B cell (primary cell): Measurements from ENCODE around the gene RIC8B. TPM values are rescaled to one million over a fixed set of nuclear protein-coding genes. Genes with fewer than 3 reads are reported as not detected.
A peak's percentile ranks its signal among the peaks of the same experiment; 100 is the strongest.

Experiments
- ATAC-seq: fragments of 200-7000 bp; cut with Tn5 transposase; one replicate; pipeline ENCODE4 v1.10.0; 2021; ENCODE audit warnings: low read depth, mild to moderate bottlenecking, moderate number of reproducible peaks, moderate library complexity
- CTCF ChIA-PET: fragments of 350-600 bp; sonication (Branson Sonifier 250); formaldehyde crosslinking; loops from one replicate; lab custom pipeline; 2021; ENCODE audit warnings: antibody characterized with exemption, inconsistent platforms; lab: Charles Lee
- POLR2A ChIA-PET: fragments of 350-600 bp; sonication (Branson Sonifier 250); formaldehyde crosslinking; loops from one replicate; lab custom pipeline; 2021; ENCODE audit warnings: antibody characterized with exemption; lab: Charles Lee
- DNase-seq: peaks from one replicate; pipeline ENCODE4 v3.0.0; 2013
- H2AFZ ChIP-seq: 2 replicates; pipeline ENCODE4 v1.6.1; 2012; ENCODE audit warnings: mild to moderate bottlenecking, low read depth, low read length; ENCODE audit not compliant: insufficient read depth, poor library complexity, severe bottlenecking
- H3K27ac ChIP-seq, 2 donors: 1 replicate in 1 of 2; 2 replicates in 1 of 2; pipeline ENCODE4 v1.5.1; 2012 to 2013; ENCODE audit warnings: low read length in 2 of 2, mild to moderate bottlenecking in 2 of 2, moderate library complexity in 1 of 2
- H3K27me3 ChIP-seq, 4 experiments: fragments of 200-600 bp in 1 of 4; sonication (generic) in 1 of 4; replicated peaks in 1 of 4; 1 replicate in 2 of 4; 2 replicates in 2 of 4; pipeline versions ENCODE4 v1.6.1 to v1.7.0; 2013 to 2016; ENCODE audit warnings: low read length in 3 of 4, mild to moderate bottlenecking in 2 of 4, mixed read lengths in 1 of 4, moderate library complexity in 1 of 4; ENCODE audit not compliant: insufficient read depth in 4 of 4, control insufficient read depth in 3 of 4; ENCODE audit errors: control extremely low read depth in 1 of 4
- H3K36me3 ChIP-seq, 2 experiments: replicated peaks in 1 of 2; 1 replicate in 1 of 2; 2 replicates in 1 of 2; pipeline versions ENCODE4 v1.6.1 to v1.7.1; 2013; ENCODE audit warnings: low read length in 1 of 2; ENCODE audit not compliant: insufficient read depth in 2 of 2, control insufficient read depth in 1 of 2; ENCODE audit errors: control extremely low read depth in 1 of 2, extremely low read depth in 1 of 2
- H3K4me1 ChIP-seq, 2 donors: fragments of 200-600 bp in 1 of 2; sonication (generic) in 1 of 2; 1 replicate in 1 of 2; 2 replicates in 1 of 2; pipeline versions ENCODE4 v1.5.1 to v1.6.1; 2013 to 2017; ENCODE audit warnings: low read length in 2 of 2; ENCODE audit not compliant: control insufficient read depth in 2 of 2, insufficient read depth in 2 of 2
- H3K4me2 ChIP-seq: replicated peaks from 2 replicates; pipeline ENCODE3; 2012; ENCODE audit warnings: mild to moderate bottlenecking, low read depth, low read length; ENCODE audit not compliant: poor library complexity, severe bottlenecking
- H3K4me3 ChIP-seq, 5 experiments: fragments of 200-600 bp in 1 of 5; sonication (generic) in 1 of 5; 1 replicate in 3 of 5; 2 replicates in 2 of 5; pipeline versions ENCODE4 v1.5.1 to v1.7.0; 2011 to 2016; ENCODE audit warnings: low read length in 4 of 5, mild to moderate bottlenecking in 4 of 5, low read depth in 2 of 5, control low read depth in 1 of 5, moderate library complexity in 1 of 5; ENCODE audit not compliant: insufficient read depth in 1 of 5; ENCODE audit errors: control extremely low read depth in 1 of 5, extremely low read depth in 1 of 5
- H3K79me2 ChIP-seq: fragments of 200-600 bp; sonication (generic); one replicate; pipeline ENCODE4 v1.6.0; 2016; ENCODE audit warnings: low read length; ENCODE audit not compliant: control insufficient read depth, insufficient read depth
- H3K9ac ChIP-seq: fragments of 200-600 bp; sonication (generic); 2 replicates; pipeline ENCODE4 v1.6.1; 2017; ENCODE audit warnings: mild to moderate bottlenecking, low read length, moderate library complexity
- H3K9me3 ChIP-seq, 3 donors: one replicate each; pipeline versions ENCODE4 v1.6.1 to v1.7.1; 2013; ENCODE audit warnings: low read length in 2 of 3; ENCODE audit not compliant: control insufficient read depth in 2 of 3, insufficient read depth in 1 of 3; ENCODE audit errors: control extremely low read depth in 1 of 3
- H4K20me1 ChIP-seq: 2 replicates; pipeline ENCODE4 v1.6.0; 2012; ENCODE audit warnings: mild to moderate bottlenecking, low read length; ENCODE audit not compliant: insufficient read depth, control insufficient read depth, poor library complexity, severe bottlenecking
- H3K27ac Mint-ChIP-seq: one replicate; pipeline ENCODE4 v1.8.0; 2021; ENCODE audit warnings: mixed read lengths
- H3K27me3 Mint-ChIP-seq: one replicate; pipeline ENCODE4 v1.8.0; 2021; ENCODE audit warnings: mixed read lengths
- H3K4me1 Mint-ChIP-seq: one replicate; pipeline ENCODE4 v1.8.0; 2021; ENCODE audit warnings: mixed read lengths
- H3K4me3 Mint-ChIP-seq: one replicate; pipeline ENCODE4 v1.8.0; 2021; ENCODE audit warnings: mixed read lengths
- H3K9me3 Mint-ChIP-seq: one replicate; pipeline ENCODE4 v1.8.0; 2022; ENCODE audit warnings: mixed read lengths; ENCODE audit not compliant: insufficient read depth
- CTCF ChIP-seq: fragments of 200-600 bp; IDR thresholded peaks from one replicate; pipeline ENCODE4 v1.8.0; 2022; ENCODE audit warnings: antibody characterized with exemption, mild to moderate bottlenecking
- EZH2 ChIP-seq: IDR thresholded peaks from 2 replicates; pipeline ENCODE4 v1.6.1; 2012; ENCODE audit warnings: borderline replicate concordance, low read depth, mild to moderate bottlenecking, moderate library complexity, low read length; ENCODE audit not compliant: insufficient read depth, poor library complexity, severe bottlenecking
- WGBS: methylation state at CpG from one replicate; pipeline ENCODE4 v1.1.5; 2013; ENCODE audit warnings: missing lambda C conversion rate; ENCODE audit not compliant: insufficient coverage; 5-methylcytosine and 5-hydroxymethylcytosine counted together
- intact Hi-C: fragments of 100-400 bp; cut with micrococcal nuclease; formaldehyde crosslinking; loops from one replicate; pipeline ENCODE4 v1.10.0; 2022
- polyA plus RNA-seq: library from polyadenylated mRNA; depleted of rRNA; stranded (reverse); fragments of >200 nt; gene quantifications from 2 replicates; pipeline ENCODE4 v1.2.3, GENCODE V29; 2012
- total RNA-seq, 2 donors: library from RNA; stranded (reverse); fragments of 120-200 nt in 1 of 2; gene quantifications; 1 replicate in 1 of 2; 2 replicates in 1 of 2; pipeline versions ENCODE4 v1.2.3 to v1.2.4, GENCODE V29; 2013 to 2022

The RIC8B gene
- total and polyA plus RNA-seq, 2 donors (not counting 1 experiment from before 2014, with no cell fraction given), result 3.0 to 14.8 TPM

- no peaks in the 10 kb centered on the region for H3K36me3 ChIP-seq
- Mint-ChIP-seq H3K9me3 (no peaks in the 10 kb centered on the region), H3K4me3 (no peak overlapping the region), H3K4me1 (peaks cover 21% of the 10 kb centered on the region), H3K27me3 (no peaks in the 10 kb centered on the region), H3K27ac (no peak overlapping the region)
- intact Hi-C loops, result no loop called here
- POLR2A ChIA-PET, result no interaction called here
- peaks cover 13 to 18% of the 10 kb centered on the region in 2 donors for H3K4me1 ChIP-seq
- 100% methylated on average over 1 of the region's 1 CpG for WGBS
- no peak for DNase-seq
- H2AFZ ChIP-seq, result no peak overlapping the region
- H3K27me3 ChIP-seq, result no peaks in the 10 kb centered on the region
- H3K9ac ChIP-seq, result no peak overlapping the region
- no peak overlapping the region for H3K4me3 ChIP-seq
- H3K4me2 ChIP-seq, result peak overlapping the region; percentile 31
- CTCF ChIA-PET, result no interaction called here
- H3K9me3 ChIP-seq, result peaks cover 0 to 10% (median 0%) of the 10 kb centered on the region in 3 donors
- no peak overlapping the region for H3K27ac ChIP-seq
- H4K20me1 ChIP-seq, result no peaks in the 10 kb centered on the region
- TF ChIP-seq CTCF (no peak), EZH2 (no peak)
- no peak for ATAC-seq
- H3K79me2 ChIP-seq, result no peaks in the 10 kb centered on the region
Measured at GRCh38 chr12:106754331-106754730, 20.2 kb upstream of the RIC8B start.

- H3K4me3 ChIP-seq, result no peak overlapping the region
- H3K27ac ChIP-seq, result no peak overlapping the region
- H3K4me3 Mint-ChIP-seq, result no peak overlapping the region
- POLR2A ChIA-PET, result no interaction called here
- no peak overlapping the region for H2AFZ ChIP-seq
- intact Hi-C loops, result no loop called here
- 95% methylated on average over 4 of the region's 6 CpGs for WGBS
- H3K9me3 ChIP-seq, result peaks cover 0 to 5% (median 0%) of the 10 kb centered on the region in 3 donors
- ATAC-seq (no peak), DNase-seq (no peak)
- no peaks in the 10 kb centered on the region for H3K36me3 ChIP-seq
- H4K20me1 ChIP-seq, result no peaks in the 10 kb centered on the region
- H3K79me2 ChIP-seq, result no peaks in the 10 kb centered on the region
- CTCF ChIA-PET, result interaction anchor here (0.8 kb wide), 1 partner anchor 13 kb away, joined by 3 read pairs; no protein-coding TSS in a partner anchor
- H3K9me3 Mint-ChIP-seq, result no peaks in the 10 kb centered on the region
- no peaks in the 10 kb centered on the region for H3K27me3 ChIP-seq
- no peak for TF ChIP-seq EZH2
- no peak for TF ChIP-seq CTCF
- H3K4me1 ChIP-seq, result peaks cover 32 to 37% of the 10 kb centered on the region in 2 donors
- no peak overlapping the region for H3K4me2 ChIP-seq
- no peaks in the 10 kb centered on the region for H3K27me3 Mint-ChIP-seq
- H3K27ac Mint-ChIP-seq, result no peak overlapping the region
- peaks cover 39% of the 10 kb centered on the region for H3K4me1 Mint-ChIP-seq
- H3K9ac ChIP-seq, result no peak overlapping the region
Measured at GRCh38 chr12:106757623-106758348, 16.7 kb upstream of the RIC8B start.
